ENCODE results near the gene KRTAP25-1.

KRTAP25-1 gene

DNA sequence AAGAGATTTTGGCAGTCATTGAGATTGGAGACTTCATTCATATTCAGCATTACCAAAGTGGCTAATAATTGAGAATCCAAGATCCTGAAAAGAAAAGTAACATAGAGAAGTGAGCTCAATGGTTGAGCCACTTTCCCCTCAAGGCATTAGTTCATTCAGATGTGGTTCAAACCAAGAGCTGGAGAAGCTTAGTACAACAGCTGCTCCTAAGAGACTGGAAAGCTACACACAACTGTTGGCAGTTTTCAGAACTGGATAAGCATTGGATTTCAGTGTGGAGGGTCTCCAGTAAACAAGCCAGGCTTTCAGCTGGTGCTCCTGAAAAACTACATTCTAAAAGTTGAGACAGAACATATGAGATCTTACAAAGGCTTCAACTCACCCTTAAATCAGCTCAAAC lies 44.3 kb downstream of the KRTAP25-1 start:
- DNase-seq = no peak

DNA sequence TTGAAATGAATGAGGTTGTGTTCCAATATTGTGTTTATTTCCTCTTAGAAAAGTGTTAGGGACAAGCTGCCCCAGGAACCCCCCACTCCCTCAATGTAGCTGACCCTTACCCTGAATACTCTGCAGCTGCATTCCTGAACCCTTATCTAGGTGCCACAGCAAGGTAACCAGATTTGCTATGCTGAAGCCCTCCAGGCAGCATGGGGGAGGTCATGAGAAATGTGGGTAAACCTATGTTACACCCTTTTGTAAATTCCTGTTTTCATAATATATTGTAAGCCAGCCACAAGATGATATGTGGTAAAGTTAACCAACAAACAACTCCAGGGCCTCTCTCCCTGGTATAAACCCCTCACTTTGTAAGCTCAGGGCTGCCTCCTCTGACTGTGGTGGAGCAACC lies 45.6 kb downstream of the KRTAP25-1 start:
- no peak for DNase-seq

DNA sequence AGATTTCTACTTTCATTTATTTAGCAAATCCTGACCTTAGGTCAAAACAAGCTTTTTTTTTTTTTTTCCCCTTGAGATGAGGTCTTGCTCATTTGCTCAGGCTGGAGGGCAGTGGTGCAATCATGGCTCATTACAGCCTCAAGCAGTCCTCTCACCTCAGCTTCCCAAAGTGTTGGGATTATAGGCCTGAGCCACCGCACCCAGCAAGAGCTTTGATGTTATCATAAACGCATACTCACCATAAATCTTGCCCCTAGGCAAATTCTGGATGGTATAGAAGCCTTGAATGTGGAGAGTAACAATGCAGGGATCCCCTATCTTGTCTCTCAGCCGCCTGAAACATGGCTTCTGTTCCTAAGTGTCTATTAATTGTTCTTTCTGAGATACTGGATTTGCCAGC lies 48.7 kb downstream of the KRTAP25-1 start:
- DNase-seq = no peak
